HG02943 (cell line): ENCODE results near the gene EIF3B.
"Not testable (repeated sequence)": the region's sequence is repeated elsewhere in the genome, so short reads cannot be mapped to it uniquely, and the experiment has no call there.

Experiments
- ATAC-seq: cut with Tn5 transposase; IDR thresholded peaks from one replicate; pipeline ENCODE4 v1.9.1; 2021; ENCODE audit warnings: mild to moderate bottlenecking, low read depth, moderate library complexity; ENCODE audit not compliant: unreplicated experiment

The EIF3B gene

DNA sequence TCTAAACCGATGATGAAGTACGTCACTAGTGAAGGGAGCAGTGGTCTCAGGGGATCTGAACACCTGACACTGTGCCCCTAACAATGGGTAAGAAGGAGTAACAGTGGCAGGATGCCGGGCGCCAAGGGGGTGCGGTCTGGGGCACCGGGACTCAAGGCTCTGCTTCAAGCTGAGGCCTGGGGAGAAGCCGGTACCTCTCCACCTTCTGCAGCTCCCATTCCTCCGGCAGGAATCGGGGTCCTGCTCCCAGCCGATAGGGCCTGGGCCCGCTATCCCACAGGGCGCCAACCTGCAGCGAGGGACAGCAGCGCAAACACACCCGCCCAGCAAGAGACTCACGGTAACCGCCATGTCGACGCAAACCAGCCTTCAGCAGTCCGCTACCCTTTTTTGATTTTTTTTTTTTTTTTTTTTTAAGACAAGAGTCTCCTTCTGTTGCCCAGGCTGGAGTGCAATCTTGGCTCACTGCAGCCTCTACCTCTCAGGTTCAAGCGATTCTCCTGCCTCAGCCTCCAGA lies 40.0 kb downstream of the EIF3B start:
- ATAC-seq, result no peak

DNA sequence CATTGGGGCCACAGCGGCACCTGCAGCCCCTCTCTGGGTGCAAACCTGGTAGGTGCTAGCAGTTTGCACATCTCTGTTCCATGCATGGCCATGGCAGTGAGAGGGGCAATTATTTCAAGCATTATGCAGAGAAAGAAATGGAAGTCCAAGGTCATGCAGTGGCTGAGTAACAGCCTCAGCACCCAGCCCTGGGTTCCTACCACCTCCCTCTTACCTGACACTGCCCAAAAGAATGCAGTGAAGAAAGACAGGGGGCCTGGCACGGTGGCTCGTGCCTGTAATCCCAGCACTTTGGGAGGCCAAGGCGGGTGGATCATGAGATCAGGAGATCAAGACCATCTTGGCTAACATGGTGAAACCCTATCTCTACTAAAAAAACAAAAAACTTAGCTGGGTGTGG lies 43.9 kb downstream of the EIF3B start:
- ATAC-seq, result no peak

DNA sequence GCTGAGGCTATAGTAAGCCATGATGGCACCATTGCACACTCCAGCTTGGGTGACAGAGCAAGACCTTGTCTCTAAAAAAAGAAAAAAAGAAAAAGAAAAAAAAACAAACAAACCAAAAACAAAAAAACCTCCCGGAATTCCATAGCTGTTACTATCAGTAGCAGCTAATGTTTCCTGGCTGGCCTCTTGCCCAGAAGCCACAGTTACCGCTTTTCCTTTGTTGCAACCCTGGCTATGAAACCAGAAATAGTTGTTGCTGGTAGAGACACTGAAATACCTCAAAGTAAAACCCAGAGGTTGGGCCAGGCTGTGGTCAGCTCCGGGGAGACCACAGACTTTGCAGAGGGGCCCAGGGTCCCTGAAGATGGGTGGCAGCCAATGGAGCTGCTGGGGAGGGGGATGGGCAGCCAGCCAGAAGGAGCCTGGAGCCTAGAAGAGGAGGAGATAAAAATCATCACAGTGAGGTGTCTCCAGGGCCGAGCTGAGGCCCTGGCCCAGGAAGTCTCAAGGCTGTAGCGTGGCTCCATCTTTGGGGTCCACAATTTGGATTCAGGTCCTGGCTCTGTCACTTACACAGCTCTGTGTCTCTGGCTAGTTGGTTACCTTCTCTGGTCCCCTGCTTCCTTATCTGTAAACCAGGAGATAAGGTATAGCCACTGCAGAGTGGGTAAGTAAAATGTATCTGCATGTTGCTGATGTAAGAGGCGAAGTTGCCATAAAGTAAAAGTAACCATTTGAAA lies 45.4 kb downstream of the EIF3B start:
- ATAC-seq, result no peak

DNA sequence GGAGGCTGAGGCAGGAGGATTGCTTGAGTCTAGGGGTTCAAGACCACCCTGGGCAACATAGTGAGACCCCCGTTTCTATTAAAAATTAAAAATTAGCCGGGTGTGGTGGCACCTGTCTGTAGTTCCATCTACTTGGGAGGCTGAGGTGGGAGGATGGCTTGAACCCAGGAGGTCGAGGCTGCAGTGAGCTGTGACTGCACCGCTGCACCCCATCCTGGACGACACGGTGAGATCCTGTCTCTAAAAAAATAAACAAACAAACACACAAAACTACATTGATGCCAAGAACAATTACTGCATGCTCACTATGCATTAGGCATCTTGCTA lies 48.0 kb downstream of the EIF3B start:
- no peak for ATAC-seq

DNA sequence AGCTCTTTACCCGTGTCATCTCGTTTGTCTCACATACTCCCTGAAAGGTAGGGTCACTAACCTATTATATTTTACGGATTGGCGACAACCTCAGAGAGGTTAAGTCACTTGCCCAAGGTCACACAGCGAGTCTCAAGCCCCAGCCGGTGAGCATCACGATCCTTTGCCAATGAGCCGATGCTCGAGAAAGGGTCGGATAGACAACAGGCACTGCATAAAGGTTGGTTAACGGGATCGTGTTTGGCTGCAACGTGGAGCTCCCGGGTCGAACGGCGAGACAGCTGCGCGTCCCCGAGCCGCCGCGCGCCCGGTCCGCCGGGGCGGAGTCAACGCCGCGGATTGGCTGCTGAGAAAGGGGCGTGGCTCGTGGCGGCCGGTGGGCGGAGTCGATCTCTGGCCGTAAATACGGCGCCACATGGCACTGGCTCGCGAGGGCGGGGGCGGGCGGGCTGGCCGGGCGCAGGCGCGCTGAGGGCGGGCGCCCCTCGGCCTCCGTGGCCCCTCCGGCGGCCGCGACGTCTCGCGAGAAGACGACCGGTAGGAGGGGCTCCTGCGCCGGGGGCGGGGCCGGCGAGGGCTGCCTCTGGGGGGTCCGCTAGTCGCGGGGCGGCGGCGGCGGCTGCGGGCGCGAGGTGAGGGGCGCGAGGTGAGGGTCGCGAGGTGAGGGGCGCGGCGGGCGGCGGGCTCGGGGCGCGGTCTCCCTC lies 48.5 kb downstream of the EIF3B start, which contains the start of gene CHST12:
TSS of gene CHST12 (plus strand) at position 598 of the 704 bp plus-strand sequence. CDS start 29,029 bp downstream, outside the sequence.
- ATAC-seq, result no peak

DNA sequence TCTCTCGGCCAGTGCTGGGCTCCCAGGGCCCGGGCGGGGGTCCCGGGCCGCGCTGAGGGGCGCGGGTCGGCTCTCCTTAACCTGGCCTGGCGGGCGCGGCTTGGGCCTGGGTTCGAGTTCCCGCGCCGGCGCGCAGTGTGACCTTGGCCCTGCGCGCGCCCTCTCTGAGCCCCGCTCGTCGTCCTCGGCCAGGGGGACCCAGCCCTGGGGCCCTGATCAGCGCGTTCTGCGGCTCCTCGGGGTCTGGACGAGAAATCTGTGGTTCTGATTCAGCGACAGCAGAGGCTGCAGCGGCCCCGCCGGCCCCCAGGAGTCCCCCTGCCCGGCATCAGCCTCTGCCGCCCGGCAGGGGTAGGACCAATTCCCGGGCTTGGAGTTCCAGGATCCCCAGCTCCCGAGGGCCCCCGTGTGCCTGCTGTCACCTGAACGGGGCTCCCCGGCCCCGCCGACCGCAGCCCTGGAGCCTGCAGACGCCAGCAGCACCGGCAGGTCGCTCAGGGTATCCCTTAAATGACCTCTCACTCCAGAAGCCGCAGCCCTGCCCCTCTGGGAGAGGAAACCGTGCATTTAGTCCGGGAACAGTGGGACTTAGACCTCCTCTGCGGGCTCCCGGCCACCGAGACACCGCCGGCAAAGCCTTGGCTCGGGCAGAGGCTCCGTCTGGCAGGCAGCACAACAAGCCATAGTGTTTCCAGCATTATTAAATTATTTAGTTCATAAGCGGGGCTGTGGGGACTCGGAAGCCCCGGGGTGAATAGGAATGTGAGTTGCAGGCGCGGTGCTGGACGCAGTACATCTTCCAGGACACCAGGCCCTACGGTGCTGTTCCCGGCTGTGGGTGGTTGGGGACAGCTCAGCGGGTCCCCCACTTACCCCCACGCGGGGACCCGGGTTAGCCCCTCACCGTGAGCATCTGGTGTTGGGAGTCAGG lies 49.4 kb downstream of the EIF3B start:
- ATAC-seq, result no peak

DNA sequence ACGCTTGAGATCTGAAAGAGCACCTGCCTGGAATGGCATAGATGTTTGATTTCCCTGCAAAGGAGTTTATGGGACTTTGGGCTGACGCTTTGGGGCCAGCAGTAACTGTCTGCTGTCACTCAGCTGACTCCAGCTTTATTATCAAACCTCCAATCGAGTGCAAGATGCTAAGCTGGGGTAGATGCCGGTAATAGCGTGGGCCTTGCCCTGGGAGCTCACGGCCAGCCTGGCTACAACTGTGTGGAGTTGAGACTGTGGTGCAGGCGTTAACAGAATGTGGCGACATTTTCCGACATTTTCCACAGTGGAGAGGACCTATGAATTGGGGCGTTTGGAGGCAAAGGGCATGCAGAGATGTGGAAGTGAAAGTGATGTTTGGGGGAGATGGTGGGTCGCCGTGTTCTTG lies 50.1 kb downstream of the EIF3B start:
- ATAC-seq, result no peak

DNA sequence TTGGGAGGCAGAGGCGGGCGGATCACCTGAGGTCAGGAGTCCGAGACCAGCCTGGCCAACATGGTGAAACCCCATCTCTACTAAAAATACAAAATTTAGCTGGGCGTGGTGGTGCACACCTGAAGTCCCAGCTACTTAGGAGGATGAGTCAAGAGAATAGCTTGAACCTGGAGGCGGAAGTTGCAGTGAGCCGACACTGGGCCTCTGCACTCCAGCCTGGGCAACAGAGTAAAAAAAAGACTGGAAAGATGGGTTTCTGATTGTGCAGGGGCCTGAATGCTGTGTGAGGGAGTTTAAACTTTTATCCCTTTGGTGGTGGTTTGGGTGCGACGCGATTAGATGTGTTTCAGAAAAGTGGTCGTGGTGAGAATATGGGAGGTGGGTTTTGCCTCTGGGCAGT lies 50.6 kb downstream of the EIF3B start:
- ATAC-seq, result no peak

DNA sequence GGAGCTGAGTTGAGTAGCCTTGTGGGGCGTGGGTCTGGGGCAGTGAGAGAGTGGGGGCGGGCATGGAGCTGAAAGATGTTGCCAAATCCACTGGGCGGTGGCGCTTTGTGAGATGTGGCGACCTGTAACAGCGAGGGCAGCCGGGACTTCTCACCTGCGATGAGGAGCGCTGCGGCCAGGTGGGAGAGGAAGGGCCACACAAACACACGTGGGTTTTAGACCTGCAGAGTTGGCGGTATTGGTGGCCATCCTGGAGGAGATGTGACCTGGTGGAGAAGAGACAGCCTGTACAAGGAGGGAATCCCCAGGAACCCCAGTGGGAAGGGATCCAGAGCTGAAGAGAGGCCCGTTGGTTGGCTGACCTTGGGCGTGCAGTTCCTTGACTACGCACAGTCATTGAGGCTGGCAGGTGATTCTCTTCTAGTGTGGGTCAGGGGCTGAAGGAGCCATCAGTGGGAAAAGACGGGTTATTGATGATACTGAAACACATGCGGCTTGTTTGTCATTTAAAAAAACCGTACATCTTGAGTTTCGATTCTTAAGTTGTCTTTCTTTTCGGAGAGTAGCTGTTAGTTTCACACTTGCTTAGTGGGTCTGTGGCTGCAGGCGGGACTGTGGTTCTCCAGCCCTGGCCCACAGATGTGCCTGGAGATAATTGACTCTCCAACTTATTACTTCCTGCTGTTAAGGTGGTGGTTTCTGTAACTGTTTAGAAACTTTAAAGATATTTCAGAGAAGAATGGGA lies 51.1 kb downstream of the EIF3B start:
- peak; percentile 47 for ATAC-seq

DNA sequence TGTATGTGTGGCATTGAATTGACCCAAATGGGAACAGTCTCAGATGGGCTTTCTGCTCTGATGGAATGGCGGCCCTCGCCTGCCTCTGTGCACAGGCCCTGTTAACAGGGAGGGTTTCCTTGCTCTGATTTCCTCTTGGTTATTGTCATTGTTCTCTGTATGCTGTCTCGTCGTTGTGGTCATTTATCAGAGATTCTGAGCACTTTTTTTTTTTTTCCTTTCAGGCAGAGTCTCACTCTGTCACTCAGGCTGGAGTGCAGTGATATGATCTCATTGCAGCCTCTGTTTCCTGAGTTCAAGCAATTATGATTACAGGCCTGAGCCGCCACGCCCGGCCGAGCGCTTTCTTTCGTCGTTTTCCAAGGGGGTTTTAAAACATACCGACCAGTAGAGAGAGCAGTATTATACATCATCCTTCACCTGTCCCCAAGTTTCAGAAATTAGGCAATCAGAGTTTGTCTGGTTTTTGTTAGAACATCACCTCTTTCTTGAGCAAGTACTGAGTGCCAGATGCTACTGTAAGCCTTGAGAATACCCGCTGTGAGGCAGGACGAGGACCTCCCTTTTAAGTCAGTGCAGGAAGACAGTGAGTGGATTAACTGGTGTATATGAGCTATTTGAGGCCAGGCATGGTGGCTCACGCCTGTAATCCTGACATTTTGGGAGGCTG lies 55.3 kb downstream of the EIF3B start:
- no peak for ATAC-seq

DNA sequence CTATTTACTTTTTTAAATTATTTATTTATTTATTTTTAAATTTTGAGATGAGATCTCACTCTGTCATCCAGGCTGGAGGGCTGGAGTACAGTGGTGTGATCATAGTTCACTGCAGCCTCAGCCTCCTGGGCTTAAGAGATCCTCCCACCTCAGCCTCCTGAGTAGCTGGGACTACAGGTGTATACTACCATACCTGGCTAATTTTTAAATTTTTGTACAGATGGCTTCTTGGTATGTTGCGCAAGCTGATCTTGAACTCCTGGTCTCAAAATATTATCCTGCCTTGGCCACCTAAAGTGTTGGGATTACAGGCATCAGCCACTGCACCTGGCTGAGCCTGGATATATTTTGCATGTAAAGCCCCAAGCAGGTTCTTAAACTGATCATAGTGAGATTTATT lies 56.4 kb downstream of the EIF3B start:
- ATAC-seq, result no peak

DNA sequence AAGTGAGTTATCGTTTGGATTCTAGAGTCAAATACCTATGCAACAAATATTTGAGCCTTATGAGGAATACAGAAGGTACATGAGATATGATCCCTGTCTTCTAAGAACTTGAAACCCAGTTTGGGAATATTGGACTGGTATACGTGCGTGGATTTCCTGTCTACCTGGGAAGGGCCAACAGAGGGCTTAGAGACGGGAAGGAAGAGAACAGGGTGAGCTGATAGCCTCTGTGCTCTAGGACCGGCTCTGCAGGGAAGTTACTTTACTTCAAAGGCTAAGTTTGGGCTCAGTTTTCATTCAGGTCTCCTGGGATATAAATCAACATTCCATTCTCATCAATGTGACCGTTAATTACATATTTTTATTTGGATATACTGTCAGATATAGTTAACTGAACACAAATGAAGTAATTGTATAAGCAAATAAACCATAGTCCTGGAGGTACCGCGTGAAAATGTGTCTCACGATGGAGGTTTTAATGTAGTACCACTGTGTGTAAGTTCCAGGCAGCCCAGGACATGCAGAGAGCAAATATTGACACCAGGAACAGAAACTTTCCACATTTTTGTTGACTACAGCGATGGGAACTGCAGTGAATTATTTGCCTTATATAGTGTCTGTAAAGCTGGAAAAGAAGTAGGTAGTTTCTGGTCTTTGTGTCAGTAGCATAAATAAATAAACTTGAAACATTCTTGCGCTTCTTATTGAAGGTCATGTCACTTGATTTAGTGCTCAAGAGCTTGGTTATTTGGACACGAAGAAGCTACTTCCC lies 57.4 kb downstream of the EIF3B start:
- ATAC-seq, result no peak

DNA sequence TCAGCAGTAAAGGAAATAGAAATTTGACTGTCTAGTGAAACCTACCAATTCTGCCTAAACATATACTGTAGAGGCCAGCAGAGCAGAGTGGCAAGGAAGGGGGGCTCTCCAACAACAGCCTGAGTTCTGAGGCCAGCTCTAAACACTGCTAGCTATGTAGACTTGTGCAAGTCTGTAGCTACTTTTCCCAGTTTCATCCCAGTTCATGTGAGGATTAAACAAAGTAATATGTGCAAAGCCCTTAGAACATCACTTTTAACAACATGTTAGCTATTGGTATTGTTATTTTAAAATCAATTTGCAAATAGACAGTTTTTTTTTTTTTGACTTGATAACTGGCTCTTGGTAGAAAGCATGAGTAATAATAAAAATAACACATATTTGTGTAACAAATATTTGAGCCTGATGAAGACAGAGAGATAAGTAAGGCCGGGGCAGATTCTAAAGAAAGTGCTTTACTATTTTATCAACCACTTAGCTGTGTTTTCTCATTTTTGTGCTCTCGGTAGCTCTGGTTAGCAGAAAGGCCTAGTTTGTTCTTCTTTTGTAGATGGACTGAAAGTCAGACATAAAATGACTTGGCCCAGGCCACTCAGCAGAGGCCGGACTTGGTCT lies 58.1 kb downstream of the EIF3B start:
- ATAC-seq, result no peak

DNA sequence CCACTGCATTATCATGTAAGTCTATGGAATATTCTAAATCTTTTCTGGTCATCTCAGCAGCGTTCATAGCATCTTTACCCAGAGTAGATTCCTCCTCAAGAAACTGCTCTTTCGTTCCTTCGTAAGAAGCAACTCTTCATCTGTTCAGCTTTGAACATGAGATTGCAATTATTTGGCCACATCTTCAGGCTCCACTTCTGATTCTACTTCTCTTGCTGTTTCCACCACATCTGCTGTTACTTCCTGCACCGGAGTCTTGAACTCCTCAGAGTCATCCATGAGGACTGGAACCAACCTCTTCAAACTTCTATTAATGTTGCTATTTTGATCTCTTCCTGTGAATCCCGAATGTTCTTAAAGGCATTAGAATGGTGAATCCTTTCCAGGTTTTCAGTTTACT lies 61.4 kb downstream of the EIF3B start:
- no peak for ATAC-seq

DNA sequence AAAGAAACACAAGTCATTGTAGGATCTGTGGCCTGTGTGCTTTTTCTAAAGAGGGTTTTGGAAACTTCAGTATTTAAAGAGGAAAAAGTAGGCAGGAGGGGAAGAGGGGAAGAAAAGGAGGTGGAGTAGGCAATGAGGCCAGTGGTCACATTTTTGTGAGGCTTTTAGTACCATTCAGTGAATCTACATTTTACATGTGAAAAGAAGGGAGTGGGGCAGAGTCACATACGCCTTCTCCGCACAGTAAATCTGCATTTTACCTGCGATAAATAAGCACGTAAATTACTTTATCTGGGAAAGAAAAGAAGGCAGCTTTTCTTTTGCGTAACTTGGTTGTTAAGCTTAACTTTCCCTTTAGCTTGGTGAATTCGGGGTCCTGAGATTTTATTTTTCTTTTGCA lies 62.0 kb downstream of the EIF3B start:
- ATAC-seq, result no peak

DNA sequence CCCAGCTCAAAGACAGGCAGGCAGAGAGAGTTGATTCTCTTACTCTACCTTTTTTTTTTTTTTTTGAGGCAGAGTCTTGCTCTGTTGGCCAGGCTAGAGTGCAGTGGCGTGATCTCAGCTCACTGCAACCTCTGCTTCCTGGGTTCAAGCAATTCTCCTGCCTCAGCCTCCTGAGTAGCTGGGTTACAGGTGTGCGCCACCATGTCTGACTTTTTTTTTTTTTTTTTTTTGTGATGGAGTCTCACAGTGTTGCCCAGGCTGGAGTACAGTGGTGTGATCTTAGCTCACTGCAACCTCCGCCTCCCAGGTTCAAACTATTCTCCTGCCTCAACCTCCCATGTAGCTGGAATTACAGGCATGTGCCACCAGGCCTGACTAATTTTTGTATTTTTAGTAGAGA lies 62.6 kb downstream of the EIF3B start:
- ATAC-seq, result not testable (repeated sequence)

DNA sequence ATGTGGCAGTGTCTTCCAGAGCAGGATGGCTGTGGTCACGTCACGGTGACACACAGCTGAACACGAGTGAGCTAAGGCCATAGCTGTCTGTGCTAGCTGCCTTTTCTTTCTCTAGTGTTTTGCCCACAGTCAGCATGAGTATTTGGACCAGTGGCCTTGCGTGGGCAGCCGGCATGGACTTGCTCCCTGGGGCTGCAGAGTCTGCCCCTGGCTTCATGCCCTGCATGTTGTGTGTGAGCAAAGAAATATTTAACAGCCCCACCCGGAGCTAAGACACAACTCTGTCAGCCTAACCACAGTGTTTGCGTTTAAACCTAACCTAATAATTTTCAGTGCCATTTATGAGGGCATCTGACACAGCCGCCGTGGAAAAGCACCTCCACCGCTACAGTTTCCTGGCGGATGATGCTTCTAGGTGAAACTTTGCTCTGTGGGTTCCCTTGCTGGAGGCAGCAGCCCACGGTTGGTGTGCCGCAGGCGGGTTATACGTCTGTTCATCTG lies 63.4 kb downstream of the EIF3B start:
- no peak for ATAC-seq

DNA sequence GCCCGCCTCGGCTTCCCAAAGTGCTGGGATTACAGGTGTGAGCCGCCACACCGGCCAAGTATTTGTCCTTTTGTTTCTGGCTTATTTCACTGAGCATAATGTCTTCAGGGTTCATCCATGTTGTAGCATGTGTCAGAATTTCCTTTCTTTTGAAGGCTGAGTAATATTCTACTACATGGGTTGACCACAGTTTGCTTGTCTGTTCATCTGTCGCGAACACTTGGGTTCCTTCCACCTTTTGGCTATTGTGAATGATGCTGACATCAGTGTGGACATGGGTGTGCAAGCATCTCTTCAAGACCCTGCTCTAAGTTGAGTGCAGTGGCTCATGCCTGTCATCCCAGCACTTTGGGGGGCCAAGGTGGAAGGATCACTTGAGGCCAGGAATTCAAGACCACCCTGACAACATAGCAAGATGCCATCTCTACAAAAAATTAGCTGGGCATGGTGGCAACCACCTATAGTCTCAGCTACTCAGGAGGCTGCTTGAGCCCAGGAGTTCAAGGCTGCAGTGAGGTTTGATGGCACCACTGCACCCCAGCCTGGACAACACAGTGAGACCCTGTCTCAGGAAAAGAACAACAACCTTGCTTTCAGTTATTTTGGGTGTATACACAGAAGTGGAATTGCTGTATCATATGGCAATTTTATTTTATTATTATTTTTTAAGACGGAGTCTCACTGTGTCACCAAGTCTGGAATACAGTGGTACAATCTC lies 65.7 kb downstream of the EIF3B start:
- no peak for ATAC-seq
